DND-41 (cell line): Measurements from ENCODE around the gene SEC31B.

Experiments
- ATAC-seq: fragments of 200-7000 bp; cut with Tn5 transposase; 3 replicates; pipeline ENCODE4 v1.9.1; 2021; ENCODE audit warnings: low read depth; ENCODE audit not compliant: insufficient read depth
- DNase-seq: peaks from one replicate; pipeline ENCODE4 v3.0.0-alpha.2; 2020
- H2AFZ ChIP-seq: 2 replicates; pipeline ENCODE4 v1.6.0; 2012; ENCODE audit warnings: low read depth, low read length
- H3K27ac ChIP-seq: 2 replicates; pipeline ENCODE4 v1.5.1; 2012; ENCODE audit warnings: low read length, inconsistent platforms
- H3K27me3 ChIP-seq: fragments of 200-600 bp; sonication (generic); 2 replicates; pipeline ENCODE4 v1.6.0; 2012; ENCODE audit warnings: low read length, mild to moderate bottlenecking, inconsistent platforms; ENCODE audit not compliant: insufficient read depth, poor library complexity
- H3K36me3 ChIP-seq: 2 replicates; pipeline ENCODE4 v1.5.1; 2012; ENCODE audit warnings: low read length, inconsistent platforms; ENCODE audit not compliant: insufficient read depth
- H3K4me1 ChIP-seq: 2 replicates; pipeline ENCODE4 v1.5.1; 2012; ENCODE audit warnings: mild to moderate bottlenecking, low read length; ENCODE audit not compliant: insufficient read depth
- H3K4me2 ChIP-seq: 2 replicates; pipeline ENCODE4 v1.6.0; 2012; ENCODE audit warnings: mild to moderate bottlenecking, moderate library complexity, low read length, inconsistent platforms; ENCODE audit not compliant: insufficient read depth
- H3K4me3 ChIP-seq, 2 experiments: fragments of 200-600 bp in 1 of 2; shearing (Covaris generic) in 1 of 2; 2 replicates each; pipeline ENCODE4 v1.5.1; 2012 to 2016; ENCODE audit warnings: inconsistent platforms in 2 of 2, low read length in 2 of 2, mild to moderate bottlenecking in 2 of 2, low read depth in 1 of 2, moderate library complexity in 1 of 2
- H3K79me2 ChIP-seq: 2 replicates; pipeline ENCODE4 v1.6.0; 2012; ENCODE audit warnings: low read length, inconsistent platforms; ENCODE audit not compliant: insufficient read depth
- H3K9ac ChIP-seq: 2 replicates; pipeline ENCODE4 v1.6.0; 2012; ENCODE audit warnings: low read depth, mild to moderate bottlenecking, inconsistent platforms, low read length, moderate library complexity
- H3K9me3 ChIP-seq: 2 replicates; pipeline ENCODE4 v1.5.1; 2012; ENCODE audit warnings: low read length, moderate library complexity, mild to moderate bottlenecking, inconsistent platforms; ENCODE audit not compliant: insufficient read depth, severe bottlenecking
- H4K20me1 ChIP-seq: 2 replicates; pipeline ENCODE4 v1.6.0; 2012; ENCODE audit warnings: low read length; ENCODE audit not compliant: insufficient read depth
- CTCF ChIP-seq: IDR thresholded peaks from 2 replicates; pipeline ENCODE4 v1.5.1; 2012; ENCODE audit warnings: borderline replicate concordance, low read length, moderate library complexity, mild to moderate bottlenecking; ENCODE audit not compliant: poor library complexity, severe bottlenecking; ENCODE audit errors: extremely low read depth
- EZH2 ChIP-seq: IDR thresholded peaks from 3 replicates; pipeline ENCODE4 v1.6.1; 2012; ENCODE audit warnings: borderline replicate concordance, low read depth, mild to moderate bottlenecking, moderate library complexity, low read length, inconsistent platforms; ENCODE audit not compliant: severe bottlenecking

Gene SEC31B

GRCh38 chr10:100483876-100484666, 35.6 kb downstream of the SEC31B start:
- ATAC-seq (no peak), DNase-seq (no peak)
- H3K79me2 ChIP-seq, result no peaks in the 10 kb centered on the region

GRCh38 chr10:100482834-100483185, 36.9 kb downstream of the SEC31B start:
- H3K36me3 ChIP-seq, result peaks cover 32% of the 10 kb centered on the region
- no peak overlapping the region for H3K27ac ChIP-seq
- TF ChIP-seq EZH2, result no peak
- TF ChIP-seq CTCF, result no peak
- peak overlapping the region; percentile 95 for H3K4me2 ChIP-seq
- H4K20me1 ChIP-seq, result no peaks in the 10 kb centered on the region
- peak overlapping the region in 1 of 2 experiments; percentile 66; a peak in 3 of 4 replicates for H3K4me3 ChIP-seq
- peaks cover 27% of the 10 kb centered on the region for H3K4me1 ChIP-seq
- DNase-seq (no peak), ATAC-seq (peak; percentile 1; the same call in 1 of the 3 replicates)
- H3K79me2 ChIP-seq, result no peaks in the 10 kb centered on the region
- no peaks in the 10 kb centered on the region for H3K9me3 ChIP-seq
- H3K27me3 ChIP-seq, result no peaks in the 10 kb centered on the region
- peak overlapping the region; percentile 75 for H2AFZ ChIP-seq
- H3K9ac ChIP-seq, result peak overlapping the region; percentile 52

More at GRCh38 chr10:100483876-100484666, 35.6 kb downstream of the SEC31B start:
- no peaks in the 10 kb centered on the region for H4K20me1 ChIP-seq
- H3K36me3 ChIP-seq, result peaks cover 43% of the 10 kb centered on the region
- H3K27ac ChIP-seq, result no peak overlapping the region
- H3K9ac ChIP-seq, result no peak overlapping the region
- H2AFZ ChIP-seq, result no peak overlapping the region
- peaks cover 27% of the 10 kb centered on the region for H3K4me1 ChIP-seq
- H3K4me3 ChIP-seq, result no peak overlapping the region
- no peaks in the 10 kb centered on the region for H3K27me3 ChIP-seq
- H3K4me2 ChIP-seq, result no peak overlapping the region
- H3K9me3 ChIP-seq, result no peaks in the 10 kb centered on the region
- TF ChIP-seq CTCF (no peak), EZH2 (no peak)

DNA sequence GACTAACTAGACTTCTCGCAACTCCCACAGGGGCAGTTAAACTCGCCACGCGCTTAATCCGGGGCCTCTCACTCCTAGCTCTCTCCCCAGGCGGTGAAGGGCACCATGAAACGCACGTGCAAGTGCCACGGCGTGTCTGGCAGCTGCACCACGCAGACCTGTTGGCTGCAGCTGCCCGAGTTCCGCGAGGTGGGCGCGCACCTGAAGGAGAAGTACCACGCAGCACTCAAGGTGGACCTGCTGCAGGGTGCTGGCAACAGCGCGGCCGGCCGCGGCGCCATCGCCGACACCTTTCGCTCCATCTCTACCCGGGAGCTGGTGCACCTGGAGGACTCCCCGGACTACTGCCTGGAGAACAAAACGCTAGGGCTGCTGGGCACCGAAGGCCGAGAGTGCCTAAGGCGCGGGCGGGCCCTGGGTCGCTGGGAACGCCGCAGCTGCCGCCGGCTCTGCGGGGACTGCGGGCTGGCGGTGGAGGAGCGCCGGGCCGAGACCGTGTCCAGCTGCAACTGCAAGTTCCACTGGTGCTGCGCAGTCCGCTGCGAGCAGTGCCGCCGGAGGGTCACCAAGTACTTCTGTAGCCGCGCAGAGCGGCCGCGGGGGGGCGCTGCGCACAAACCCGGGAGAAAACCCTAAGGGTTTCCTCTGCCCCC, 37.4 kb downstream of the SEC31B start:
- peaks cover 27% of the 10 kb centered on the region for H3K4me1 ChIP-seq

More for the DNA sequence above, 37.4 kb downstream of the SEC31B start:
- H3K79me2 ChIP-seq, result no peaks in the 10 kb centered on the region
- no peaks in the 10 kb centered on the region for H4K20me1 ChIP-seq
- DNase-seq (peak; percentile 75), ATAC-seq (peak; percentile 73)
- peak overlapping the region; percentile 18 to 66; a peak in 3 of 4 replicates for H3K4me3 ChIP-seq
- H3K27me3 ChIP-seq, result no peaks in the 10 kb centered on the region
- H3K4me2 ChIP-seq, result peak overlapping the region; percentile 95
- H3K9ac ChIP-seq, result peak overlapping the region; percentile 52
- H3K36me3 ChIP-seq, result peaks cover 27% of the 10 kb centered on the region
- H3K9me3 ChIP-seq, result no peaks in the 10 kb centered on the region
- TF ChIP-seq CTCF (peak; percentile 91), EZH2 (peak; percentile 74)
- H2AFZ ChIP-seq, result peak overlapping the region; percentile 75
- H3K27ac ChIP-seq, result peak overlapping the region; percentile 6; the same call in 1 of the 2 replicates
